ENCODE results near the gene INO80C. TPM values are rescaled to one million over a fixed set of nuclear protein-coding genes. Genes with fewer than 3 reads are reported as not detected.
"Not testable (repeated sequence)": the region's sequence is repeated elsewhere in the genome, so short reads cannot be mapped to it uniquely, and the experiment has no call there.

Gene INO80C
- total and polyA plus RNA-seq, 5 donors from 2014 or later, result 20.2 to 27.6 (median 25.5) TPM

- no peak for DNase-seq
- H3K27ac Mint-ChIP-seq, result no peak overlapping the region
- no peak overlapping the region for H3K4me3 Mint-ChIP-seq
- peaks cover 5% of the 10 kb centered on the region for H3K27me3 Mint-ChIP-seq
- no peaks in the 10 kb centered on the region for H3K9me3 ChIP-seq (ENCODE audit: control insufficient read depth in 2 of 2, low read length in 2 of 2)
- no peaks in the 10 kb centered on the region for H3K36me3 Mint-ChIP-seq
- H3K4me1 ChIP-seq (ENCODE audit: control insufficient read depth, insufficient read depth, low read length, poor library complexity, severe bottlenecking), result no peaks in the 10 kb centered on the region
- H3K9me3 Mint-ChIP-seq, result peaks cover 0 to 3% (median 0%) of the 10 kb centered on the region in 7 donors
- no peak for ATAC-seq (ENCODE audit: low read depth in 2 of 2)
- no peak overlapping the region for H3K4me3 ChIP-seq (ENCODE audit: low read depth, low read length)
- no peak overlapping the region for H3K27ac ChIP-seq (ENCODE audit: insufficient read depth, low read length, poor library complexity, severe bottlenecking)
- no peaks in the 10 kb centered on the region for H3K36me3 ChIP-seq (ENCODE audit: control insufficient read depth, insufficient read depth, low read length)
- no peaks in the 10 kb centered on the region for H3K27me3 ChIP-seq (ENCODE audit: control insufficient read depth, insufficient read depth, low read length)
- H3K4me1 Mint-ChIP-seq, result peaks cover 0 to 5% (median 4%) of the 10 kb centered on the region in 4 donors
These were observed 40.5 kb downstream of the INO80C start for GRCh38 chr18:35457140-35457704.

- Histone ChIP-seq H3K4me3 (ENCODE audit: low read depth, low read length) (no peak overlapping the region), H3K9me3 (ENCODE audit: control insufficient read depth in 2 of 2, low read length in 2 of 2) (no peaks in the 10 kb centered on the region), H3K4me1 (ENCODE audit: control insufficient read depth, insufficient read depth, low read length, poor library complexity, severe bottlenecking) (no peaks in the 10 kb centered on the region), H3K36me3 (ENCODE audit: control insufficient read depth, insufficient read depth, low read length) (no peaks in the 10 kb centered on the region), H3K27ac (ENCODE audit: insufficient read depth, low read length, poor library complexity, severe bottlenecking) (no peak overlapping the region), H3K27me3 (ENCODE audit: control insufficient read depth, insufficient read depth, low read length) (no peaks in the 10 kb centered on the region)
- no peak for DNase-seq
- Mint-ChIP-seq H3K4me3 (no peak overlapping the region), H3K27ac (no peak overlapping the region), H3K4me1 (peaks cover 0 to 5% (median 4%) of the 10 kb centered on the region in 4 donors), H3K9me3 (peaks cover 0 to 5% (median 0%) of the 10 kb centered on the region in 7 donors), H3K36me3 (no peaks in the 10 kb centered on the region), H3K27me3 (peaks cover 5% of the 10 kb centered on the region)
- no peak for ATAC-seq (ENCODE audit: low read depth in 2 of 2)
These were observed 41.6 kb downstream of the INO80C start for GRCh38 chr18:35455926-35456763.

GRCh38 chr18:35454803-35455202 is 43.0 kb downstream of the INO80C start:
- no peak overlapping the region for H3K4me3 Mint-ChIP-seq
- H3K36me3 ChIP-seq (ENCODE audit: control insufficient read depth, insufficient read depth, low read length), result no peaks in the 10 kb centered on the region
- H3K9me3 ChIP-seq (ENCODE audit: control insufficient read depth in 2 of 2, low read length in 2 of 2), result no peaks in the 10 kb centered on the region
- ATAC-seq (ENCODE audit: low read depth in 2 of 2), result no peak
- peaks cover 0 to 5% (median 4%) of the 10 kb centered on the region in 4 donors for H3K4me1 Mint-ChIP-seq
- peaks cover 5% of the 10 kb centered on the region for H3K27me3 Mint-ChIP-seq
- no peak for DNase-seq
- H3K4me3 ChIP-seq (ENCODE audit: low read depth, low read length), result no peak overlapping the region
- no peaks in the 10 kb centered on the region for H3K36me3 Mint-ChIP-seq
- H3K9me3 Mint-ChIP-seq, result peaks cover 0 to 5% (median 0%) of the 10 kb centered on the region in 7 donors
- H3K27ac Mint-ChIP-seq, result no peak overlapping the region
- H3K27me3 ChIP-seq (ENCODE audit: control insufficient read depth, insufficient read depth, low read length), result no peaks in the 10 kb centered on the region
- H3K4me1 ChIP-seq (ENCODE audit: control insufficient read depth, insufficient read depth, low read length, poor library complexity, severe bottlenecking), result no peaks in the 10 kb centered on the region
- no peak overlapping the region for H3K27ac ChIP-seq (ENCODE audit: insufficient read depth, low read length, poor library complexity, severe bottlenecking)

- not testable (repeated sequence) for H3K27me3 ChIP-seq (ENCODE audit: control insufficient read depth, insufficient read depth, low read length); H3K4me1 ChIP-seq (ENCODE audit: control insufficient read depth, insufficient read depth, low read length, poor library complexity, severe bottlenecking); H3K27ac Mint-ChIP-seq; H3K27me3 Mint-ChIP-seq; H3K27ac ChIP-seq (ENCODE audit: insufficient read depth, low read length, poor library complexity, severe bottlenecking); H3K4me3 ChIP-seq (ENCODE audit: low read depth, low read length); H3K9me3 ChIP-seq (ENCODE audit: control insufficient read depth in 2 of 2, low read length in 2 of 2); H3K4me1 Mint-ChIP-seq; H3K36me3 ChIP-seq (ENCODE audit: control insufficient read depth, insufficient read depth, low read length); ATAC-seq (ENCODE audit: low read depth in 2 of 2); H3K36me3 Mint-ChIP-seq; DNase-seq; H3K4me3 Mint-ChIP-seq; H3K9me3 Mint-ChIP-seq
These were observed 44.7 kb downstream of the INO80C start for GRCh38 chr18:35453065-35453464.

- H3K4me3 Mint-ChIP-seq, result no peak overlapping the region
- no peaks in the 10 kb centered on the region for H3K36me3 Mint-ChIP-seq
- H3K9me3 ChIP-seq (ENCODE audit: control insufficient read depth in 2 of 2, low read length in 2 of 2), result no peaks in the 10 kb centered on the region
- H3K27ac ChIP-seq (ENCODE audit: insufficient read depth, low read length, poor library complexity, severe bottlenecking), result no peak overlapping the region
- H3K4me3 ChIP-seq (ENCODE audit: low read depth, low read length), result no peak overlapping the region
- DNase-seq, result no peak
- H3K27me3 ChIP-seq (ENCODE audit: control insufficient read depth, insufficient read depth, low read length), result no peaks in the 10 kb centered on the region
- peaks cover 0 to 5% (median 0%) of the 10 kb centered on the region in 7 donors for H3K9me3 Mint-ChIP-seq
- no peaks in the 10 kb centered on the region for H3K4me1 ChIP-seq (ENCODE audit: control insufficient read depth, insufficient read depth, low read length, poor library complexity, severe bottlenecking)
- peaks cover 12% of the 10 kb centered on the region for H3K27me3 Mint-ChIP-seq
- no peak for ATAC-seq (ENCODE audit: low read depth in 2 of 2)
- peaks cover 0 to 4% (median 0%) of the 10 kb centered on the region in 4 donors for H3K4me1 Mint-ChIP-seq
- no peak overlapping the region for H3K27ac Mint-ChIP-seq
- H3K36me3 ChIP-seq (ENCODE audit: control insufficient read depth, insufficient read depth, low read length), result no peaks in the 10 kb centered on the region
These were observed 45.8 kb downstream of the INO80C start for GRCh38 chr18:35451916-35452315.

- Mint-ChIP-seq H3K4me1 (peaks cover 0 to 2% (median 0%) of the 10 kb centered on the region in 4 donors), H3K36me3 (no peaks in the 10 kb centered on the region), H3K4me3 (no peak overlapping the region), H3K27ac (peak overlapping the region in 1 of 3 donors; percentile 38), H3K27me3 (peaks cover 7% of the 10 kb centered on the region), H3K9me3 (peaks cover 0 to 5% (median 0%) of the 10 kb centered on the region in 7 donors)
- DNase-seq (no peak), ATAC-seq (ENCODE audit: low read depth in 2 of 2) (no peak)
- Histone ChIP-seq H3K27ac (ENCODE audit: insufficient read depth, low read length, poor library complexity, severe bottlenecking) (no peak overlapping the region), H3K9me3 (ENCODE audit: control insufficient read depth in 2 of 2, low read length in 2 of 2) (no peaks in the 10 kb centered on the region), H3K4me3 (ENCODE audit: low read depth, low read length) (no peak overlapping the region), H3K27me3 (ENCODE audit: control insufficient read depth, insufficient read depth, low read length) (no peaks in the 10 kb centered on the region), H3K36me3 (ENCODE audit: control insufficient read depth, insufficient read depth, low read length) (no peaks in the 10 kb centered on the region), H3K4me1 (ENCODE audit: control insufficient read depth, insufficient read depth, low read length, poor library complexity, severe bottlenecking) (no peaks in the 10 kb centered on the region)
These were observed 46.7 kb downstream of the INO80C start for GRCh38 chr18:35451032-35451431.

- no peak overlapping the region for H3K4me3 Mint-ChIP-seq
- H3K27ac Mint-ChIP-seq, result peak overlapping the region in 1 of 3 donors; percentile 29
- H3K9me3 Mint-ChIP-seq, result peaks cover 0 to under 1% (median 0%) of the 10 kb centered on the region in 7 donors
These were observed 53.1 kb downstream of the INO80C start for GRCh38 chr18:35444636-35445035.

More at GRCh38 chr18:35444636-35445035, 53.1 kb downstream of the INO80C start:
- DNase-seq (no peak), ATAC-seq (ENCODE audit: low read depth in 2 of 2) (no peak)
- H3K27me3 Mint-ChIP-seq, result peaks cover 12% of the 10 kb centered on the region
- Histone ChIP-seq H3K27me3 (ENCODE audit: control insufficient read depth, insufficient read depth, low read length) (no peaks in the 10 kb centered on the region), H3K4me1 (ENCODE audit: control insufficient read depth, insufficient read depth, low read length, poor library complexity, severe bottlenecking) (no peaks in the 10 kb centered on the region), H3K9me3 (ENCODE audit: control insufficient read depth in 2 of 2, low read length in 2 of 2) (no peaks in the 10 kb centered on the region), H3K4me3 (ENCODE audit: low read depth, low read length) (no peak overlapping the region), H3K27ac (ENCODE audit: insufficient read depth, low read length, poor library complexity, severe bottlenecking) (no peak overlapping the region), H3K36me3 (ENCODE audit: control insufficient read depth, insufficient read depth, low read length) (no peaks in the 10 kb centered on the region)
- peaks cover 0 to 12% (median 0%) of the 10 kb centered on the region in 4 donors for H3K4me1 Mint-ChIP-seq
- H3K36me3 Mint-ChIP-seq, result no peaks in the 10 kb centered on the region
